ENCODE results near the gene PLEKHA4. TPM values are rescaled to one million over a fixed set of nuclear protein-coding genes. Genes with fewer than 3 reads are reported as not detected.

PLEKHA4 gene
- total RNA-seq, 1 donor, result 6.0 TPM

GRCh38 chr19:48826606-48827020, 41.8 kb downstream of the PLEKHA4 start:
- H3K4me3 ChIP-seq (ENCODE audit: low read depth, low read length), result no peak overlapping the region
- DNase-seq (ENCODE audit: low read depth), result no peak
- no peak for TF ChIP-seq CTCF (IDR thresholded peaks at IDR 0.05; ENCODE audit: insufficient read depth, low read depth, low read length)

- TF ChIP-seq CTCF (IDR thresholded peaks at IDR 0.05; ENCODE audit: insufficient read depth, low read depth, low read length), result no peak
- no peak overlapping the region for H3K4me3 ChIP-seq (ENCODE audit: low read depth, low read length)
- no peak for DNase-seq (ENCODE audit: low read depth)
Observed at GRCh38 chr19:48822514-48822913, 45.9 kb downstream of the PLEKHA4 start.

GRCh38 chr19:48821633-48822032, 46.8 kb downstream of the PLEKHA4 start:
- TF ChIP-seq CTCF (IDR thresholded peaks at IDR 0.05; ENCODE audit: insufficient read depth, low read depth, low read length), result no peak
- DNase-seq (ENCODE audit: low read depth), result no peak
- no peak overlapping the region for H3K4me3 ChIP-seq (ENCODE audit: low read depth, low read length)

GRCh38 chr19:48819366-48819816, 49.0 kb downstream of the PLEKHA4 start:
- TF ChIP-seq CTCF (IDR thresholded peaks at IDR 0.05; ENCODE audit: insufficient read depth, low read depth, low read length), result no peak

GRCh38 chr19:48818234-48818820, 50.1 kb downstream of the PLEKHA4 start:
- no peak for DNase-seq (ENCODE audit: low read depth)
- TF ChIP-seq CTCF (IDR thresholded peaks at IDR 0.05; ENCODE audit: insufficient read depth, low read depth, low read length), result no peak
- no peak overlapping the region for H3K4me3 ChIP-seq (ENCODE audit: low read depth, low read length)

More at GRCh38 chr19:48819366-48819816, 49.0 kb downstream of the PLEKHA4 start:
- DNase-seq (ENCODE audit: low read depth), result peak; percentile 90
- no peak overlapping the region for H3K4me3 ChIP-seq (ENCODE audit: low read depth, low read length)

GRCh38 chr19:48817585-48818124, 50.8 kb downstream of the PLEKHA4 start:
- TF ChIP-seq CTCF (IDR thresholded peaks at IDR 0.05; ENCODE audit: insufficient read depth, low read depth, low read length), result no peak
- DNase-seq (ENCODE audit: low read depth), result no peak
- no peak overlapping the region for H3K4me3 ChIP-seq (ENCODE audit: low read depth, low read length)
